A549 (cell line): ENCODE results near the gene CD34. TPM values are rescaled to one million over a fixed set of nuclear protein-coding genes. Genes with fewer than 3 reads are reported as not detected.
A peak's percentile ranks its signal among the peaks of the same experiment; 100 is the strongest.

Source experiments
- ATAC-seq, 2 experiments: fragments of 200-7000 bp in 1 of 2; fragments of >200 bp in 1 of 2; cut with Nextera tagmentation in 1 of 2; cut with Tn5 transposase in 1 of 2; 3 replicates each; pipeline versions ENCODE4 v1.8.0 to v1.9.1; 2018 to 2020; ENCODE audit warnings: mild to moderate bottlenecking in 1 of 2, moderate library complexity in 1 of 2
- CTCF ChIA-PET: fragments of 300-600 bp; sonication (Branson Sonifier 250); formaldehyde crosslinking; extraction: SDS; loops from one replicate; lab custom pipeline; 2021; ENCODE audit warnings: antibody characterized with exemption, inconsistent platforms; lab: Yijun Ruan, JAX
- POLR2A ChIA-PET: fragments of 350-600 bp; formaldehyde crosslinking; extraction: SDS; loops from one replicate; lab custom pipeline; 2021; ENCODE audit warnings: antibody characterized with exemption, inconsistent platforms; lab: Yijun Ruan, JAX
- DNase-seq, 2 experiments: peaks; one replicate each; pipeline versions ENCODE4 v3.0.0 to v3.0.0-alpha.2; 2011 to 2016; ENCODE audit warnings: low read depth in 1 of 2, low spot score in 1 of 2
- FAIRE-seq: peaks from 2 replicates; lab custom pipeline; 2011; peaks lifted over from hg19 to GRCh38; lab: Jason Lieb, UNC
- H3K27ac ChIP-seq, 2 experiments: fragments of >200 bp; sonication (Bioruptor Twin); formaldehyde crosslinking; 3 replicates each; pipeline ENCODE4 v1.5.1; 2016 to 2017
- H3K4me1 ChIP-seq: fragments of >200 bp; sonication (Bioruptor Twin); formaldehyde crosslinking; 3 replicates; pipeline ENCODE4 v1.6.1; 2016
- H3K4me2 ChIP-seq: fragments of >200 bp; sonication (Bioruptor Twin); formaldehyde crosslinking; 3 replicates; pipeline ENCODE4 v1.6.1; 2016
- H3K4me3 ChIP-seq: fragments of >200 bp; sonication (Bioruptor Twin); formaldehyde crosslinking; 3 replicates; pipeline ENCODE4 v1.5.1; 2016
- H3K9me3 ChIP-seq: fragments of >200 bp; sonication (Bioruptor Twin); formaldehyde crosslinking; 3 replicates; pipeline ENCODE4 v1.6.1; 2016
- CBX8 ChIP-seq: fragments of 200-600 bp; sonication (generic); IDR thresholded peaks from 2 replicates; pipeline ENCODE4 v1.6.1; 2016
- EP300 ChIP-seq, 2 experiments: fragments of >200 bp; sonication (Bioruptor Twin); formaldehyde crosslinking; IDR thresholded peaks; 2 replicates in 1 of 2; 3 replicates in 1 of 2; pipeline ENCODE4 v1.6.1; 2016 to 2017
- ESRRA ChIP-seq: fragments of 150-350 bp; IDR thresholded peaks from 2 replicates; pipeline ENCODE4 v1.6.1; 2014; ENCODE audit warnings: mild to moderate bottlenecking, low read length, borderline replicate concordance
- GATA3 ChIP-seq: IDR thresholded peaks from 2 replicates; pipeline ENCODE4 v1.6.1; 2012; ENCODE audit warnings: borderline replicate concordance
- JUNB ChIP-seq: fragments of >200 bp; sonication (Bioruptor Twin); formaldehyde crosslinking; IDR thresholded peaks from 2 replicates; pipeline ENCODE4 v1.6.1; 2016
- KDM1A ChIP-seq: fragments of 200-600 bp; sonication (generic); IDR thresholded peaks from 2 replicates; pipeline ENCODE4 v1.6.1; 2016; ENCODE audit warnings: low read depth, mild to moderate bottlenecking
- KDM5A ChIP-seq: fragments of 200-600 bp; sonication (generic); IDR thresholded peaks from 2 replicates; pipeline ENCODE4 v1.6.1; 2016; ENCODE audit warnings: antibody characterized with exemption, mild to moderate bottlenecking
- MAFK ChIP-seq: fragments of 450-650 bp; IDR thresholded peaks from 2 replicates; pipeline ENCODE4 v1.6.1; 2014; ENCODE audit not compliant: partially characterized antibody
- NR3C1 ChIP-seq: fragments of >200 bp; sonication (Bioruptor Twin); formaldehyde crosslinking; IDR thresholded peaks from 3 replicates; pipeline ENCODE4 v1.6.1; 2017
- RCOR1 ChIP-seq: fragments of 150-350 bp; IDR thresholded peaks from 2 replicates; pipeline ENCODE4 v1.6.1; 2014; ENCODE audit warnings: antibody characterized with exemption, low read length, low read depth
- RFX5 ChIP-seq: fragments of 450-650 bp; IDR thresholded peaks from 2 replicates; pipeline ENCODE4 v1.7.1; 2014; ENCODE audit warnings: antibody characterized with exemption, mild to moderate bottlenecking, moderate library complexity
- TFCP2L1 ChIP-seq: fragments of 250-450 bp; sonication (Bioruptor Pico); IDR thresholded peaks from 2 replicates; pipeline ENCODE4 v1.5.0; 2021; ENCODE audit warnings: mild to moderate bottlenecking
- TP53 ChIP-seq: fragments of 250-450 bp; sonication (Bioruptor Pico); IDR thresholded peaks from 2 replicates; pipeline ENCODE4 v1.5.0; 2021; ENCODE audit warnings: mild to moderate bottlenecking, moderate library complexity
- ZSCAN20 ChIP-seq: fragments of 250-450 bp; sonication (Bioruptor Pico); IDR thresholded peaks from 2 replicates; pipeline ENCODE4 v1.8.0; 2022; ENCODE audit warnings: mild to moderate bottlenecking, moderate library complexity
- WGBS: methylation state at CpG from one replicate; pipeline ENCODE4 v1.1.6; 2017; ENCODE audit errors: missing lambda C conversion rate; 5-methylcytosine and 5-hydroxymethylcytosine counted together
- polyA plus RNA-seq, 4 experiments: library from polyadenylated mRNA; depleted of rRNA in 3 of 4; stranded (reverse); fragments of >200 nt; fragmentation: RNase III in 1 of 4; extraction: RNeasy Plus Mini Kit Qiagen cat#74134 plus additional on column Dnase treatment in 1 of 4; gene quantifications; 2 replicates in 3 of 4; 3 replicates in 1 of 4; pipeline ENCODE4 v1.2.3, GENCODE V29; 2011 to 2017
- TF ChIP-seq, protein P1 (sequence below): fragments of 250-450 bp; sonication (Bioruptor Pico); IDR thresholded peaks from 2 replicates; pipeline ENCODE4 v1.5.0; 2020; ENCODE audit warnings: low read depth, mild to moderate bottlenecking, moderate library complexity
- TF ChIP-seq, protein P2 (sequence below): fragments of 450-650 bp; IDR thresholded peaks from 2 replicates; pipeline ENCODE4 v1.6.1; 2014; ENCODE audit warnings: antibody characterized with exemption
- TF ChIP-seq, protein P3 (sequence below): IDR thresholded peaks from 2 replicates; pipeline ENCODE4 v1.6.1; 2012; ENCODE audit warnings: low read depth, borderline replicate concordance
- TF ChIP-seq, protein P4 (sequence below): IDR thresholded peaks from 2 replicates; pipeline ENCODE4 v1.6.1; 2012
- TF ChIP-seq, protein P5 (sequence below): fragments of 150-350 bp; IDR thresholded peaks from 2 replicates; pipeline ENCODE4 v1.6.1; 2014; ENCODE audit warnings: low read depth, mild to moderate bottlenecking, low read length
- TF ChIP-seq, protein P6 (sequence below): IDR thresholded peaks from 2 replicates; pipeline ENCODE4 v1.6.1; 2012

CD34 gene
- polyA plus RNA-seq, 2 of the 4 experiments (the other 2 are of a cell fraction): 0.05 TPM; not detected in 1

DNA sequence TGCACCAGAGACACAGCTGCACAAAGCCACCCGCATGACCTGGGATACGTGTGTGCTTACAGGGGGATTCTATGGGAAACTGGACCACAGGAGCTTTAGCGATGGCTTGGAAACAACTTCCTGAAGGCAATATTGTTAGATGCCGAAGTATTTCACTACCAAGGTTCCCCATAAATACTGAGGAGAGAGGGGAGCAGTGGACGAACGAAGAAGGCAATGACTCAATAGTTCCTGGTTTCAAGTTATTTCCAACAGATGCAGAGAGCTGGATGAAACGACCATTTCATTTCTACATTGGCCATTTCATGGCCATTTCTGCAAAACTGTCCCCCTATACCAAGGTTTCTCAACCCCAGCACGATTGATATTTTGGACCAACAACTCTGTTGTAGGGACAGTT is 61.3 kb downstream of the CD34 start:
- H3K4me3 ChIP-seq: no peak overlapping the region
- TF ChIP-seq CBX8 (no peak), GATA3 (no peak), RFX5 (no peak), KDM5A (no peak), NR3C1 (no peak), KDM1A (no peak), TP53 (no peak), JUNB (no peak), ESRRA (no peak)
- TF ChIP-seq, protein P1, sequence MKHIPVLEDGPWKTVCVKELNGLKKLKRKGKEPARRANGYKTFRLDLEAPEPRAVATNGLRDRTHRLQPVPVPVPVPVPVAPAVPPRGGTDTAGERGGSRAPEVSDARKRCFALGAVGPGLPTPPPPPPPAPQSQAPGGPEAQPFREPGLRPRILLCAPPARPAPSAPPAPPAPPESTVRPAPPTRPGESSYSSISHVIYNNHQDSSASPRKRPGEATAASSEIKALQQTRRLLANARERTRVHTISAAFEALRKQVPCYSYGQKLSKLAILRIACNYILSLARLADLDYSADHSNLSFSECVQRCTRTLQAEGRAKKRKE (CRISPR knock-in tag): no peak
- TF ChIP-seq, protein P2, sequence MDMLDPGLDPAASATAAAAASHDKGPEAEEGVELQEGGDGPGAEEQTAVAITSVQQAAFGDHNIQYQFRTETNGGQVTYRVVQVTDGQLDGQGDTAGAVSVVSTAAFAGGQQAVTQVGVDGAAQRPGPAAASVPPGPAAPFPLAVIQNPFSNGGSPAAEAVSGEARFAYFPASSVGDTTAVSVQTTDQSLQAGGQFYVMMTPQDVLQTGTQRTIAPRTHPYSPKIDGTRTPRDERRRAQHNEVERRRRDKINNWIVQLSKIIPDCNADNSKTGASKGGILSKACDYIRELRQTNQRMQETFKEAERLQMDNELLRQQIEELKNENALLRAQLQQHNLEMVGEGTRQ: no peak
- TF ChIP-seq, protein P3, sequence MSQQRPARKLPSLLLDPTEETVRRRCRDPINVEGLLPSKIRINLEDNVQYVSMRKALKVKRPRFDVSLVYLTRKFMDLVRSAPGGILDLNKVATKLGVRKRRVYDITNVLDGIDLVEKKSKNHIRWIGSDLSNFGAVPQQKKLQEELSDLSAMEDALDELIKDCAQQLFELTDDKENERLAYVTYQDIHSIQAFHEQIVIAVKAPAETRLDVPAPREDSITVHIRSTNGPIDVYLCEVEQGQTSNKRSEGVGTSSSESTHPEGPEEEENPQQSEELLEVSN: no peak
- TF ChIP-seq, protein P4, sequence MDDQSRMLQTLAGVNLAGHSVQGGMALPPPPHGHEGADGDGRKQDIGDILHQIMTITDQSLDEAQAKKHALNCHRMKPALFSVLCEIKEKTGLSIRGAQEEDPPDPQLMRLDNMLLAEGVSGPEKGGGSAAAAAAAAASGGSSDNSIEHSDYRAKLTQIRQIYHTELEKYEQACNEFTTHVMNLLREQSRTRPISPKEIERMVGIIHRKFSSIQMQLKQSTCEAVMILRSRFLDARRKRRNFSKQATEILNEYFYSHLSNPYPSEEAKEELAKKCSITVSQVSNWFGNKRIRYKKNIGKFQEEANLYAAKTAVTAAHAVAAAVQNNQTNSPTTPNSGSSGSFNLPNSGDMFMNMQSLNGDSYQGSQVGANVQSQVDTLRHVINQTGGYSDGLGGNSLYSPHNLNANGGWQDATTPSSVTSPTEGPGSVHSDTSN: no peak
- TF ChIP-seq, all 56 proteins: peak for 0
- no peak for FAIRE-seq
- Histone ChIP-seq H3K4me1 (peaks cover 17% of the 10 kb centered on the region), H3K4me2 (no peak overlapping the region), H3K9me3 (no peaks in the 10 kb centered on the region), H3K27ac (no peak overlapping the region)
- no peak for ATAC-seq
- ChIA-PET POLR2A (no interaction called here), CTCF (interaction anchor here (1.8 kb wide), 1 partner anchor 19 kb away, joined by 7 read pairs; no protein-coding TSS in a partner anchor)
- DNase-seq: no peak
- WGBS: 91% methylated on average over 8 of the region's 8 CpGs

DNA sequence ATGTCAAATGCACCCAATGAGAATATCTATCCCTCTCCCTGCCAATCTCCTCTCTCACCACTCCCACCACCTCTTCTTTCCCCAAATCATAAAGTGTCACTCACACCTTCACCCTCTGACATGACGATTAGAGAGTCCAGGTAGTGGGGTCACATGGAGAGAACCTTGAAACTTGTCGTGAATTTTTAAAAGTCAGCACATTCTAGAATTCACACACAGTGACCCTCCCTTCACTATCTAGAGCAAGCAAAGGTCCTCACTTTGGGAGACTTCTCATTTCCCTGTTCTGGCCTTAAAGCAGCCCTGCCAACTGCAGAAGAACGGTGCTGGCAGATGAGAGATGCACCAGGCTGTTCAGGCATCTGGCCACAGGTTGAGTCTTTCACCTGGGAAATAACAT is 61.9 kb downstream of the CD34 start:
- Histone ChIP-seq H3K9me3 (no peaks in the 10 kb centered on the region), H3K4me2 (no peak overlapping the region), H3K4me3 (no peak overlapping the region), H3K4me1 (peaks cover 17% of the 10 kb centered on the region), H3K27ac (no peak overlapping the region)
- POLR2A ChIA-PET: no interaction called here
- ATAC-seq (no peak), FAIRE-seq (no peak), DNase-seq (no peak)
- CTCF ChIA-PET: interaction anchor here (1.3 to 1.4 kb wide), 2 partner anchors 11 to 20 kb away, joined by 3 to 9 read pairs; no protein-coding TSS in a partner anchor
- WGBS: 78% methylated on average over 3 of the region's 3 CpGs
- TF ChIP-seq ZSCAN20: no peak
- no peak for TF ChIP-seq KDM1A
- TF ChIP-seq TFCP2L1 (CRISPR knock-in tag): no peak
- TF ChIP-seq EP300 (IDR thresholded peaks at IDR 0.05): no peak
- TF ChIP-seq MAFK: peak; percentile 77

DNA sequence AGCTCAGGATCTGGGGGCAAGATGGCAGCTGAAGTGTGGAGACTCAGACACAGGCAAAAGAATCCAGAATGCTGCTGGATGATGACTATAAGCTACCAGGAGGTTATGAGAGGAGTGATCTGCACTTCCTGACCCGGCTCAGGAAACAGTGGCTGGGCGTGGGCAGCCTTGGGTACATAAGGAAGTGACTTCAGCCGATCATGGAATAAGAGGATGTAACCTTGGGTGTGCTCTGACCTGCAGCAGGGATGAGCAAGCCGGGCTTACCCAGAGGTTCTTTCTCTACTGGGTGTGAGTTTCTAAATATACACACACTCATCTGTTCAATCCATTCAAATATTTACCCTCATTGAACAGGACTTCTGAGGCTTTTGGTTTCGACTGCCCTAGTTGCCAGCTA is 62.7 kb downstream of the CD34 start:
- Histone ChIP-seq H3K4me2 (peak overlapping the region; percentile 64), H3K4me3 (no peak overlapping the region), H3K9me3 (no peaks in the 10 kb centered on the region), H3K27ac (peak overlapping the region; percentile 56 to 81), H3K4me1 (peaks cover 17% of the 10 kb centered on the region)
- ChIA-PET POLR2A (interaction anchor here (1.1 kb wide), 2 partner anchors 18 to 26 kb away, joined by 3 read pairs; no protein-coding TSS in a partner anchor), CTCF (interaction anchor here (0.7 to 1.4 kb wide), 6 partner anchors 11 to 90 kb away, joined by 3 to 9 read pairs (median 3); no protein-coding TSS in a partner anchor)
- TF ChIP-seq, protein P5, sequence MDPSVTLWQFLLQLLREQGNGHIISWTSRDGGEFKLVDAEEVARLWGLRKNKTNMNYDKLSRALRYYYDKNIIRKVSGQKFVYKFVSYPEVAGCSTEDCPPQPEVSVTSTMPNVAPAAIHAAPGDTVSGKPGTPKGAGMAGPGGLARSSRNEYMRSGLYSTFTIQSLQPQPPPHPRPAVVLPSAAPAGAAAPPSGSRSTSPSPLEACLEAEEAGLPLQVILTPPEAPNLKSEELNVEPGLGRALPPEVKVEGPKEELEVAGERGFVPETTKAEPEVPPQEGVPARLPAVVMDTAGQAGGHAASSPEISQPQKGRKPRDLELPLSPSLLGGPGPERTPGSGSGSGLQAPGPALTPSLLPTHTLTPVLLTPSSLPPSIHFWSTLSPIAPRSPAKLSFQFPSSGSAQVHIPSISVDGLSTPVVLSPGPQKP: no peak
- TF ChIP-seq, protein P6, sequence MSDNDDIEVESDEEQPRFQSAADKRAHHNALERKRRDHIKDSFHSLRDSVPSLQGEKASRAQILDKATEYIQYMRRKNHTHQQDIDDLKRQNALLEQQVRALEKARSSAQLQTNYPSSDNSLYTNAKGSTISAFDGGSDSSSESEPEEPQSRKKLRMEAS: no peak
- TF ChIP-seq RCOR1: no peak
- peak; percentile 62 to 90 for DNase-seq
- 0% methylated on average over 5 of the region's 5 CpGs for WGBS
- peak; percentile 89 to 98 for ATAC-seq
- no peak for FAIRE-seq
